ENCODE measurements around the gene CNTNAP2.

Gene CNTNAP2

DNA sequence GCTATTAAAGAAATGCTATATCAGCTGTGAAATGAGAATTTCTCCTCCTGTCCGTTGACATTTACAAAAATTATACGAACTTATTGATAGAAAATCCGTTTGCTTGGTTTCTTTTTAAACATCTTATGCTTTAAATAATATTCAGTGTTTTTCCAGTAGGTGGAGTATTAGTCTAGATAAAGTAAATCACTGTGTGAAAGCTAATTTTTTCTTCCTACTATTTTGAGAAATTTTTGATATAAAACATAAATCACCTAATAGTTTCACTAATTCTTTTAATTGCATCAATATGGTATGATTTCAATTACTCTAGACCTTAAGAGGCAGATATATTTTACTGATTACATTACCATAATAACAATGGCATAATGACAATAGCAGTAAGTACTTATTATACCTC is 2138.7 kb downstream of the CNTNAP2 start:
- Histone ChIP-seq H3K36me3 (ENCODE audit: insufficient read depth, low read length) (no peaks in the 10 kb centered on the region), H3K27ac (ENCODE audit: low read depth, low read length) (no peak overlapping the region), H3K79me2 (ENCODE audit: control insufficient read depth, insufficient read depth, low read length, unreplicated experiment) (no peaks in the 10 kb centered on the region), H2AFZ (ENCODE audit: low read length, unreplicated experiment) (no peak overlapping the region), H3K4me3 (ENCODE audit: low read depth, low read length) (0 out of 2 replicates have a peak overlapping the region, but pooled peaks have one; percentile 44), H3K4me1 (ENCODE audit: control insufficient read depth, insufficient read depth, low read length, unreplicated experiment) (no peaks in the 10 kb centered on the region), H3K27me3 (ENCODE audit: insufficient read depth, low read length) (no peaks in the 10 kb centered on the region)

DNA sequence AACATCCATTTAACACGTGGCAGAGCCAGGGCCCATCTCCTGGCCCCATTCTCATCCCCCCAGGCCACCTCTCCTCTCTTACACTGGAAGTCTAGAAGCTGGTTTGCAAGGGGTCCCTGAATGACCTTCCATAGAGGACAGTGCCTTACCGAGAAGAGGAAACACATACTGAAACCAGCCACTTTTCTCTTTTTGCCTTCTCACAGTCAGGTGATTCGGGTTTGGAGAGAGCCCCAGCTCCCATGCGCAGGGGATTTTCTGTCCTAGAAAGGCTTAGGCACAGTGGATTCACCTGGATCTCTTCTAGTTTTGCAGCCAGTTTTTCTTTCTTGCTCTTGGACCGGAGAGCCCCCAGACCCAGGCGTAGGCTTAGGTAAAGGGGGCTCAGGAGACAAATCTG is 2139.8 kb downstream of the CNTNAP2 start:
- Histone ChIP-seq H3K27me3 (ENCODE audit: insufficient read depth, low read length) (no peaks in the 10 kb centered on the region), H3K4me3 (ENCODE audit: low read depth, low read length) (no peak overlapping the region), H3K79me2 (ENCODE audit: control insufficient read depth, insufficient read depth, low read length, unreplicated experiment) (no peaks in the 10 kb centered on the region), H3K4me1 (ENCODE audit: control insufficient read depth, insufficient read depth, low read length, unreplicated experiment) (no peaks in the 10 kb centered on the region), H3K27ac (ENCODE audit: low read depth, low read length) (no peak overlapping the region), H2AFZ (ENCODE audit: low read length, unreplicated experiment) (no peak overlapping the region), H3K36me3 (ENCODE audit: insufficient read depth, low read length) (no peaks in the 10 kb centered on the region)

DNA sequence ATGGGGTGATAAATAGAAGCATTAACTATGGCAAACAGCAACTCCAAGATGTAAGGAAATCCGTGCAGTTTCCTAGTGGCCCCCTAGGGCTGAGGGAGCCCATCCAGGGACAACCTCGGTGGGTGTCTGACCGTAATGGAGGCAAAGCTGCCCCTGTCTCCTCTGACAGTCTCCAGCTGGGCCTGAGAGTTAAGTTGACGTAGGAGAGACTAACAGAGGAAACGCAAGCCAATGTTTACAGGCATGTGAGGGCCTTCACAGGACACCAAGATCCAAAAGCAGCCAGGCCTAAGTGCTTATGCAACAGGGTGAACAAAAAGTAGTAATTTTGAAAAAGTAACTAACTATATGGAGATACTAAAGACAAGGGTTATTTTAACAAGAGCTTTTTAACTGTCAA is 2144.0 kb downstream of the CNTNAP2 start:
- Histone ChIP-seq H3K4me1 (ENCODE audit: control insufficient read depth, insufficient read depth, low read length, unreplicated experiment) (no peaks in the 10 kb centered on the region), H3K4me3 (ENCODE audit: low read depth, low read length) (no peak overlapping the region), H3K27me3 (ENCODE audit: insufficient read depth, low read length) (no peaks in the 10 kb centered on the region), H3K79me2 (ENCODE audit: control insufficient read depth, insufficient read depth, low read length, unreplicated experiment) (no peaks in the 10 kb centered on the region), H2AFZ (ENCODE audit: low read length, unreplicated experiment) (no peak overlapping the region), H3K36me3 (ENCODE audit: insufficient read depth, low read length) (no peaks in the 10 kb centered on the region), H3K27ac (ENCODE audit: low read depth, low read length) (no peak overlapping the region)

DNA sequence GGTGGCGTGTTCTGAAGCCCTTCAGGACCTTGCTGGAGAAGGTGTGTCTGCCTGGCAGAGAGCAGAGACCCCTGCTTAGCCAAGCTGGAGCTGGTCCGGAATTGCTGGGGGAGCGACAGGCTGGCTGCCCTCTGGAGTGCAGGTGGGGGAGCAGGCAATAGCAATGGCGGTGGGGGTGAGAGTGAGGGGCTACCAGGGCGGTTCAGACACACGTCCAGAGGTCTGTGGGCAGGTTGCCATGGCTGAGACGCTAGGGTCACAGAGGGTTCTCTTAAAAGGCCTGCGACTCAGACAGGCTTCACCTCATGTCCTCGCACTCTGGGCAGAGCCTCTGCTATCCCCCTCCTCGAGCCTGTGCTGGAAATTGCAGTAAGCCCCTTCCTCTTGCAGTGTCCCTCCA is 2144.9 kb downstream of the CNTNAP2 start:
- Histone ChIP-seq H3K36me3 (ENCODE audit: insufficient read depth, low read length) (no peaks in the 10 kb centered on the region), H2AFZ (ENCODE audit: low read length, unreplicated experiment) (no peak overlapping the region), H3K4me1 (ENCODE audit: control insufficient read depth, insufficient read depth, low read length, unreplicated experiment) (no peaks in the 10 kb centered on the region), H3K27me3 (ENCODE audit: insufficient read depth, low read length) (no peaks in the 10 kb centered on the region), H3K4me3 (ENCODE audit: low read depth, low read length) (no peak overlapping the region), H3K79me2 (ENCODE audit: control insufficient read depth, insufficient read depth, low read length, unreplicated experiment) (no peaks in the 10 kb centered on the region), H3K27ac (ENCODE audit: low read depth, low read length) (no peak overlapping the region)

DNA sequence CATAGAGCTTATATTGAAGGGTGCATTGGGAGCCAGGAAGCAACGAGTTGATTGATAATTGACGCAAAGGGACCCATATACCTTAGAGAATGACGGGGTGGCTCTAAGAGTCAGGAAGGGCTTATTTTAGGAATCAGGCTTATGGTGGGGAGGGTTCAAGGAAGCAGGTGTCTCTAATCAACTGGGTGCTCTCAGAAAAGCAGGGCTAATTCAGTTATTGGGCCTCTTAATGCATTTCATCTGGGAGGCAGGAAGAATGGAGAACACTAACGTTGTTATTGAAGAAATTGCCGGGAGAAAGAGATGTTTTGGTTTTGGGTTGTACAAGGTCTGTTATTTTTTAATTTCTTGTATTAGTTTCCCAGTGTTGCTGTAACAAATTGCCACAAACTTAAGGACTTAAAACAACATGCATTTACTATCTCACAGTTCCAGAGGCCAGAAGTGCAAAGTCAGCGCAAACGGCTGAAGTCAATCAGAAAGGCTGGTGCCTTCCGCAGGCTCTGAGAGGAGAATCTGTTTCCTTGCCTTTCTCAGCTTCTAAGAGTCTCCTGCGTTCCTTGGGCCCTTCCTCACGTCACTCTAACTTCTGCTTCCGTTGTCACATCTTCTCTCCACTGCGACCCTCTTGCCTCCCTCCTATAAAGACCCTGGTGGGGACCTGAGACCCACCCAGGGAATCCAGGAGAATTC is 2145.5 kb downstream of the CNTNAP2 start:
- no peaks in the 10 kb centered on the region for H3K79me2 ChIP-seq (ENCODE audit: control insufficient read depth, insufficient read depth, low read length, unreplicated experiment)
- H3K4me1 ChIP-seq (ENCODE audit: control insufficient read depth, insufficient read depth, low read length, unreplicated experiment): no peaks in the 10 kb centered on the region
- H3K36me3 ChIP-seq (ENCODE audit: insufficient read depth, low read length): no peaks in the 10 kb centered on the region
- H3K27ac ChIP-seq (ENCODE audit: low read depth, low read length): no peak overlapping the region
- H2AFZ ChIP-seq (ENCODE audit: low read length, unreplicated experiment): no peak overlapping the region
- no peaks in the 10 kb centered on the region for H3K27me3 ChIP-seq (ENCODE audit: insufficient read depth, low read length)
- H3K4me3 ChIP-seq (ENCODE audit: low read depth, low read length): no peak overlapping the region

DNA sequence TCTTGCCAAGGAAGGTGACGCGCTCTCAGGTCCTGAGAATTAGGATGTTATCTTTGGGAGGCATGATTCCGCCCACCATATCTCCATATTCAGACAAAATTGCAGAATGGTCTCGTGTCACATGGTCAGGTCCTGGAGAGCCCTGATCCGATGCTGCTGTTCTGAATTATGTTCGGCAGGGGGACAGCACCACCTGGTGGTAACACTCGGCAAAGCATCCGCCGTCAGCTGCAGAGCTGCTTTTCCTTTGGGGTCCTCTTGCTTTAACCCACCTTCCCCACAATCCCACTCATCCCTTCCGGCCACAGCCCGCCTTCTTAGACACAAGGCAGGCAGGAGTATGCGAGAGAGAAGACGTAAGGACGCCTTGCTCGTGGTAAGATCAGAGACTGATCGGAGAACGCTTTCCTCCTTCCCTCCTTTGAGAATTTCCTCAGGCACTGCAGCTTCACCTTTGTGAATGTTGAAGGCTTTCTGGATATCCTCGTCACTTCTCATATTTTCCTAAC is 2146.2 kb downstream of the CNTNAP2 start:
- Histone ChIP-seq H3K4me1 (ENCODE audit: control insufficient read depth, insufficient read depth, low read length, unreplicated experiment) (no peaks in the 10 kb centered on the region), H3K79me2 (ENCODE audit: control insufficient read depth, insufficient read depth, low read length, unreplicated experiment) (no peaks in the 10 kb centered on the region), H2AFZ (ENCODE audit: low read length, unreplicated experiment) (peak overlapping the region; percentile 50), H3K27ac (ENCODE audit: low read depth, low read length) (no peak overlapping the region), H3K27me3 (ENCODE audit: insufficient read depth, low read length) (no peaks in the 10 kb centered on the region), H3K4me3 (ENCODE audit: low read depth, low read length) (peak overlapping the region; percentile 54; the same call in 1 of the 2 replicates), H3K36me3 (ENCODE audit: insufficient read depth, low read length) (no peaks in the 10 kb centered on the region)

DNA sequence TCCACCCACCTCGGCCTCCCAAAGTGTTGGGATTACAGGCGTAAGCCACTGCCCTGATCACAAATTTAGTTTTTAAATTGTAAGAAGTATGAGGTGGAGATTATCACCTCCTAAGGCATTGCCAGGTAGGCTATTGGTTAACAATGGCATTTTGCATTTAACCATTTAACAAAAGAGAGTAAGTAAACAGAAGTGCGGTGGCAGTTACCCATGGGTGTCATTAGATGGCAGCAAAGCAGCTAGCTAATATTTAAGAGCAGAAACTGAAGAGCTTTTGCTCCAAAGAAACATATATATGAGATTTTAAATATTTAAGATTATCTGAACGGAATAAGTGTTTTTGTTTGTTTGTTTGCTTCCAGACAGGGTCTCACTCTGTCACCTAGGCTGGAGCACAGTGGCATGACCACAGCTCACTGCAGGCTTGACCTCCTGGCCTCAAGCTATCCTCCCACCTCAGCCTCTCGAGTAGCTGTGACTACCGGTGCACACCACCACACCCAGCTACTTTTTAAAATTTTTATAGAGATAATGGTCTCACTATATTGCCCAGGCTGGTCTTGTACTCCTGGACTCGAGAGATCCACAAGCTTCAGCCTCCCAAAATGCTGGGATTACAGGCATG is 2148.4 kb downstream of the CNTNAP2 start:
- no peak overlapping the region for H3K27ac ChIP-seq (ENCODE audit: low read depth, low read length)
- H3K27me3 ChIP-seq (ENCODE audit: insufficient read depth, low read length): no peaks in the 10 kb centered on the region
- no peaks in the 10 kb centered on the region for H3K4me1 ChIP-seq (ENCODE audit: control insufficient read depth, insufficient read depth, low read length, unreplicated experiment)
- H3K4me3 ChIP-seq (ENCODE audit: low read depth, low read length): no peak overlapping the region
- H3K79me2 ChIP-seq (ENCODE audit: control insufficient read depth, insufficient read depth, low read length, unreplicated experiment): no peaks in the 10 kb centered on the region
- no peaks in the 10 kb centered on the region for H3K36me3 ChIP-seq (ENCODE audit: insufficient read depth, low read length)
- H2AFZ ChIP-seq (ENCODE audit: low read length, unreplicated experiment): no peak overlapping the region

DNA sequence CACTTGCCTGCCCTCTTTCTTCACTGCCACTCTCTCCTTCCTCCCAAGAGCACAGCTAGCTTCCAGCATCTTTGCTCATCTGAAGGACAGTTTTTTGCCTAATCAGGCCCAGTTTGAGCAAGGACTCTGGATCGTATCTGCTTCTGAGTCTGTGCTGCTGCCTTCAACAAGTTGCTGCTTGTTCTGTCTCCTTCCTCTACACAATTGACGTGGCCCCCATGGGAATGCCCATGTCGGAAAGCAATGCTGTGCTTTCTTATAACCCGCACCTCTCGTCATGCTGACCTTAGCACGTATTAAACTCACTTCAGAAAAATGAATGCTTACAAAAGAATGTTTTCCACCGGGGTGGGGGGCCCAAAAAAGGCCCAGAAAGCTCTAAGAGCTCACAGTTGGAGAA is 2149.3 kb downstream of the CNTNAP2 start:
- no peaks in the 10 kb centered on the region for H3K79me2 ChIP-seq (ENCODE audit: control insufficient read depth, insufficient read depth, low read length, unreplicated experiment)
- no peaks in the 10 kb centered on the region for H3K4me1 ChIP-seq (ENCODE audit: control insufficient read depth, insufficient read depth, low read length, unreplicated experiment)
- H3K36me3 ChIP-seq (ENCODE audit: insufficient read depth, low read length): no peaks in the 10 kb centered on the region
- no peaks in the 10 kb centered on the region for H3K27me3 ChIP-seq (ENCODE audit: insufficient read depth, low read length)
- H2AFZ ChIP-seq (ENCODE audit: low read length, unreplicated experiment): no peak overlapping the region
- no peak overlapping the region for H3K27ac ChIP-seq (ENCODE audit: low read depth, low read length)
- H3K4me3 ChIP-seq (ENCODE audit: low read depth, low read length): no peak overlapping the region

DNA sequence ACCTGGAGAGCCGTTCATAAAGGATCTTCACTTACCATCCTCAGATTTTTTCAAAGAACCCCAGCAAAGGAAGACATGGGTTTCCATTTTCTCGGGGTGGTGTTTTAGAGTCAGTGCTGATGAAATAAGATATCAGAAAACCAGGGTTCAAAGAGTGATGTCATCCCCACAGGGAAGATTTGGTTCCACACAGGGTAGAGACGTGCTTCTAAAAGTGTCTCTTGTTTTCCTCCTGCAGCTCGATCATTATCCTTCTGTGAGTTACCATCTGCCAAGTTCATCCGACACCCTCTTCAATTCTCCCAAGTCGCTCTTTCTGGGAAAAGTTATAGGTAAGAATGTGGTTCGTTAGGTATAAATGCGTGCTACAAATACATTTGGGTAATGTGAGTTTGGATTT is 2150.2 kb downstream of the CNTNAP2 start:
- Histone ChIP-seq H3K4me1 (ENCODE audit: control insufficient read depth, insufficient read depth, low read length, unreplicated experiment) (no peaks in the 10 kb centered on the region), H3K27me3 (ENCODE audit: insufficient read depth, low read length) (no peaks in the 10 kb centered on the region), H3K4me3 (ENCODE audit: low read depth, low read length) (no peak overlapping the region), H3K27ac (ENCODE audit: low read depth, low read length) (no peak overlapping the region), H2AFZ (ENCODE audit: low read length, unreplicated experiment) (no peak overlapping the region), H3K36me3 (ENCODE audit: insufficient read depth, low read length) (no peaks in the 10 kb centered on the region), H3K79me2 (ENCODE audit: control insufficient read depth, insufficient read depth, low read length, unreplicated experiment) (no peaks in the 10 kb centered on the region)

DNA sequence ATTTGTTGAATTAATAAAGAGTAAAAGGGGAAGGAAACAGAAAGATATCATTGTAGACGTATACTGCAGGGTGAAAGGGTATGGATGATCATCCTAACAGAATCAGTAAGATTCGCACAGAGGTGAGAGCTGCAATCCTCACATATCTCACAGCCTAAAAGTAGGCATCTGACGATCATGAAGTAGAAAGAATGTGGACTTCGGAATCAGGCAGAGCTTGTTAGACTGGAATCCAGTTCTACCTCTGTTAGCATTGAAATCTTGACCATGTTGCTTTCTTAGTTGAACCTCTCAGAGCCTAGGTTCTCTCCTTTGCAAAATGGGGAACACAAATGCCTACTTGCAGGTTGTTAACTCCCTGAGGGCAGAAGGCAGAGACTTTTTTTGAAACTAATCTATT is 2154.0 kb downstream of the CNTNAP2 start:
- Histone ChIP-seq H3K27me3 (ENCODE audit: insufficient read depth, low read length) (no peaks in the 10 kb centered on the region), H3K4me3 (ENCODE audit: low read depth, low read length) (no peak overlapping the region), H3K79me2 (ENCODE audit: control insufficient read depth, insufficient read depth, low read length, unreplicated experiment) (no peaks in the 10 kb centered on the region)

DNA sequence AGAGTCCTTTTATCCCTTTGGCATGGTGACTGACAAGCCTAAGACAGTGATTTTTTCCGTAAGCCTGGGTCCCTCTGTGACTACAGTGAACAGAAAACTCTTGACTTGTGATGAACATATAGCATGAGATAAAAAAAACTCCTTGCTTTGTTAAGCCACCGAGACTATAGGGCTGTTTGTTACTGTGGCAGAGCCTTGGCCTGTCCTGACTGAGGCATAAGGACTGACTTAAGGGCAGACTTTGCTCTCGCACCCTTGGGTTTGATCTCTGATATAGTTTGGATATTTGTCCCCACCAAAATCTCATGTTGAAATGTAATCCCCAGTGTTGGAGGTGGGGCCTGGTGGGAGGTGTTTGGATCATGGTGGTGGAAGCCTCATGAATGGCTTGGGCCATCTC is 2157.5 kb downstream of the CNTNAP2 start:
- Histone ChIP-seq H3K4me1 (ENCODE audit: control insufficient read depth, insufficient read depth, low read length, unreplicated experiment) (no peaks in the 10 kb centered on the region), H2AFZ (ENCODE audit: low read length, unreplicated experiment) (no peak overlapping the region), H3K36me3 (ENCODE audit: insufficient read depth, low read length) (no peaks in the 10 kb centered on the region), H3K79me2 (ENCODE audit: control insufficient read depth, insufficient read depth, low read length, unreplicated experiment) (no peaks in the 10 kb centered on the region), H3K27me3 (ENCODE audit: insufficient read depth, low read length) (no peaks in the 10 kb centered on the region), H3K4me3 (ENCODE audit: low read depth, low read length) (no peak overlapping the region), H3K27ac (ENCODE audit: low read depth, low read length) (no peak overlapping the region)

More for the DNA sequence above, 2154.0 kb downstream of the CNTNAP2 start:
- no peak overlapping the region for H2AFZ ChIP-seq (ENCODE audit: low read length, unreplicated experiment)
- no peaks in the 10 kb centered on the region for H3K4me1 ChIP-seq (ENCODE audit: control insufficient read depth, insufficient read depth, low read length, unreplicated experiment)
- no peak overlapping the region for H3K27ac ChIP-seq (ENCODE audit: low read depth, low read length)
- H3K36me3 ChIP-seq (ENCODE audit: insufficient read depth, low read length): no peaks in the 10 kb centered on the region
